Gastrocnemius medialis (tissue), 4 donors: Measurements from ENCODE around the gene PPM1M.

ENCODE experiments used
- CTCF ChIP-seq, 5 experiments: fragments of 450-650 bp in 3 of 5; fragments of 200-600 bp in 2 of 5; sonication (generic) in 2 of 5; IDR thresholded peaks in 4 of 5; conservative IDR thresholded peaks in 1 of 5; 1 replicate in 4 of 5; 2 replicates in 1 of 5; pipeline ENCODE4 v1.5.1; 2016 to 2019; ENCODE audit warnings: antibody characterized with exemption in 5 of 5, mild to moderate bottlenecking in 3 of 5, moderate library complexity in 3 of 5
- POLR2A ChIP-seq, 2 donors: fragments of 450-650 bp; IDR thresholded peaks; one replicate each; pipeline ENCODE4 v1.6.1; 2017; ENCODE audit warnings: antibody characterized with exemption in 2 of 2, mild to moderate bottlenecking in 2 of 2, moderate library complexity in 2 of 2

GRCh38 chr3:52292247-52293065 is 46.9 kb downstream of the PPM1M start:
- TF ChIP-seq POLR2A (IDR thresholded peaks at IDR 0.05) (no peak), CTCF (IDR thresholded peaks at IDR 0.05 in 4 of 5, conservative IDR thresholded peaks at IDR 0.05 in 1 of 5) (no peak)
